Middle frontal gyrus (tissue), 1 donor: ENCODE data around the gene SEZ6L.

Source experiments
- DNase-seq: peaks from one replicate; pipeline ENCODE4 v3.0.0-alpha.2; 2015; ENCODE audit warnings: low spot score; ENCODE audit errors: extremely low spot score

Gene SEZ6L

DNA sequence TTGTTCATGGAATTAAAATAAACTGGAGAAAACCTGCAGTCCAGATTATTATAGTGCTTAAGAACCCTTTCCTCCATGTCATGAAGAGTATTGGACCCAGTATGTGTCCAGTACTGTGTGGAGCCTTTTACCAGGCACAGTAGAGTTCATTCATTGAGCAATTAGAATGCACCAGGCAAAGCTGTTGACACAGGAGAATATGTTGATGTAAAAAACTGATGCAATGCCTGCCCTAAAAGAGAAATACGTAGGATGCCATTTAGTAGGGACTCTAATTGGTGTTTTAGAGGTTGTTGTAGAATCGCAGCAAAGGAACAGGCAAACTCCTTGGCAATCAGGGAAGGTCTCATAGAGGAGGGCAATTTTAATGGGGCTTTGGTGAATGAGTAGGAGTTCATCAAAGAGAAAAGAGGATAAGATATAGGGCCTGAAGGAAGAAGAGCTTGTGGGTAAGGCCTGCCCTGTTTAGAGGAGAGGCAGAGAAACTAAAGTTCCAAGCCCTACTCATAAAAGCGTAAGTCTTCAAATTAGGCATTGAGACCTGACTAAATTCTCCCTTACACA, 126.4 kb downstream of the SEZ6L start:
- no peak for DNase-seq

DNA sequence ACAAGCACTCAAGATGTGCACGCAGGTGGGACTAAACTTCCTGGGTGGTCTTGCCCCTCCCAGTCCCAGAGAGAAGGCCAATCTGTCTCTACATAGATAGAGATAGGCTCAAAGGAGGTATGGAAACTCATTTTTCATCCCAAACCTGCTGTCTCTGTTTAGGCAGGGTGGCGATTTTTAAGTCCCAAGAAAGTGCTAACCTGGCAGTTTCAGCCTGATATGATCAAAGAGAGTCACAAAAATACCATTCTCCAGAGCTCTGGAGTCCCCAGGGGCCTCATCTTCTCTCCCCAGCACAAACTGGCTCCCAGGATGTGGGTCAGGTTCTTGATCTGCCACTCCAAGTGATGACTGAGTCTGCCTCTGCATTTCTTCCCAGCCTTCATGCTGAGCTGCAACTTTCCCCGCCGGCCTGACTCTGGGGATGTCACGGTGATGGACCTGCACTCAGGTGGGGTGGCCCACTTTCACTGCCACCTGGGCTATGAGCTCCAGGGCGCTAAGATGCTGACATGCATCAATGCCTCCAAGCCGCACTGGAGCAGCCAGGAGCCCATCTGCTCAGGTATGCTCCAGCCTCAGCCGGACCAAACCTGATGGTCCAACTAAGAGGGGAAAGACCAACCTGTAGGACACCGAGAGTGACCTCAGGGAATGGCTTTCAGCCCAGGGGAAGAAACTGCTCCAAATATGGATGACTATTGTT, 129.5 kb downstream of the SEZ6L start:
- DNase-seq: no peak

DNA sequence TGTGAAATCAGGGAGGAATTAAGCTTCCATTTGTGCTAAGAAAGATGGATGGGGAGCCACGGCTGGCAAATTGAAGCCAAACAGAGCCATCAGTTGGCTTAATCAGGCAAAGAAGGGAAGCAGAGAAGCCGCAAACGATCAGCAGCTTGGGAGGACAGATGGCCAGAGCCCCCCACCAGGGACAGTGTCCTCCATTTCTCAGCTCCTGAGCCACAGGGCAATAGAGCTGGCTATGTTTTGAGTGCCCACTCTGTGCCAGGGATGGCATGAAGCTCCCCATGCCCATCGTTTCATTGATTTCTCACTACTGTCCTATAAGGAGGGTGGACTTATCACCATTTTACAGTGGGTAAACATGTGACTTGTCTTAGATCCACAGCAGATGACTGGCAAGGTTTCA, 133.5 kb downstream of the SEZ6L start:
- no peak for DNase-seq

DNA sequence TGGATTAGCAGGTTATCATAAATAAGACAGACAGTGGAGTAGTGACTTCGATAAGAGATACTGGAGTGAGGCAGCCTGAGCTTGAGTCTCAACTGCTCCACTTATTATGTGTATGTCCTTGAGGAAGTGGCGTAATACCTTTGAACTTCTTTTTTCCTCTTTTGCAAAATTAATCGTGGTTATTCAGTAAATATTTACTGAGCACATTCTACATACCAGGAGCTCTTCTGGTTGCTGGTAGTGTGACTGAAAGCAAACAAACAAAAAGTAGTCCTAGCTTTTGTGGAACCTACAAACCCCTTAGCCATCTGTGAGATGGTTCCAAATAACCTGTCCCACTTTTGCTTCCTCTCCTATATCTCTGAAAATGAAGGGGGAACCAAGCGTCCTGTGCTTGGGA, 134.2 kb downstream of the SEZ6L start:
- DNase-seq: no peak

DNA sequence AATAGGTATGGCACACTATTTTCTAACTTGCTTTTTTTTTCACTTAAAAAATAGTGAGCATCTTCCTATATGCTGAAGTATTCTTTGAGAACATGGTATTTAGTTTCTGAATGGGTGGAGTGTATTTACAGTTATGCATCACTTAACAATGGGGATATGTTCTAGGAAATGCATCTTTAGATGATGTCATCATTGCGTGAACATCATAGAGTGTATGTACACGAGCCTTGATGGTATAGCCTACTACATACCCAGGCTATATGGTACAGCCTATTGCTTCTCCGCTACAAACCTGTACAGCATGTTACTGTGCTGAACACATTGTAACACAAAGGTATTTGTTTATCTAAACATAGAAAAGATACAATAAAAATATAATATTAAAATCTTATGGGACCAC, 135.5 kb downstream of the SEZ6L start:
- no peak for DNase-seq

DNA sequence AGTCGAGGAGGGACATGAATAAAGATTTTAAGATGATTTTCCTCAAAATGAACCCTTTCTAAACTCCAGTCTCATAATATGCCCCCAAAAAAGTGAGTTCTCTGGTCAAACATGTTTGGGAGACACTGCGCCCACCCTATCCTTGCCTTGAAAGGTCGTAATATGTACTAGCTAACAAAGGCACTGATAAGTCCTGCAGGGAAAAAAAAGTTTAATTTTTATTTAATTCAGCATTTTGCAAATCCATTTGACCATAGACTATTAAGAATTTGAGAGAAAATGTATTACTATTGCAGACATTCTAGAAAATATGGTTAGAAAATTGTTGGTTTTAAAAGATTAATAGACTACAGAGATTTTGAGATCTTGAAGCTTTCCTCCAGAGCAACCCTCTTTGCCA, 139.2 kb downstream of the SEZ6L start:
- no peak for DNase-seq

DNA sequence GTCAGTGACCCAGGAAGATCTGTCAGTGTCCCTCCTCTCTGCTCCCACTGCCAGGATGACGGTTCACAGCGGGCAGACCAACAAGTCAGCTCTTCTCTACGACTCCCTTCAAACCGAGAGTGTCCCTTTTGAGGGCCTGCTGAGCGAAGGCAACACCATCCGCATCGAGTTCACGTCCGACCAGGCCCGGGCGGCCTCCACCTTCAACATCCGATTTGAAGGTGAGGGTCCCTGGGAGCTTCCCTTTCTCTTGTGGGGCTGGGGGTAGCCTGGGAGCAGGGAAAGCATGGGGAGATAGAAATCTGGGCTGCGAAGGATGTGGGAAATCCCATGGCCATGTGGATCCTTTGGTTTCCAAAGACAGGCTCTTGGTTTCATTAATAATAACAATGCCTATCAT, 141.4 kb downstream of the SEZ6L start:
- no peak for DNase-seq

DNA sequence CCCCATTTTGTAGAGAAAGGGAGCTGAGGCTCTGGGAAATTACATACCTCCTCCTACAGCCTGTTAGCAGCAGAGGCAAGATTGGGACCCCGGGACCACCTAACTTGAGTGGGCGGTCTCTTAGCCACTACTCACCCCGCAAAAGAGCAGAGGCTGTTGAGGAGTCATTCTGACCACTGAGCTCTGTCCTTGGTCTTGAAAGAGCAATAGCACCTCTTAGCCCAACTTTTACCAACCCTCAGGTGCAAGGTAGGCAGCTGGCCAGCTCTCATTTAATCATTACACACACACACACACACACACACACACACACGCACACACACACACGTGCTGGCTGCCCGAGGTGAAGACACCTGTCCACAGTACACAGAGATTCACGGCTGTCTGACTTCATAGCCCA, 144.0 kb downstream of the SEZ6L start:
- no peak for DNase-seq

DNA sequence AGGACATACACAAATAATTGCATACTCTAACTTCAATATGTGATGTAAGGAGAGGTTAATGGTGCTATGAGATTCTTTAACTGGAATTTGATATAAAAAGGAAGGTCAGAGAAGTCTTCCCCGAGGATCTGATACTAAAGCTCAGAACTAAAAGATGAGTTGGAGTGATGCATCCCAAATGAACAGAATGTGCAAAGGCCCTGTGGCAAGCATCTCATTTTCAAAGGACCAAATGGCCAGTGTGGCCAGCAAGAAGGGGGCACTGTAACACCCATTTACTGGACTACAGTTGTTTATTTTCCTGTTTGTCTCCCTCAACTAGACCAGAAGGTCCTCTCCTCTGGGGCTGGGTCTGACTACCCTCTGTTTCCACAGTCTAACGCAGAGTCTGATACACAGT, 144.9 kb downstream of the SEZ6L start:
- no peak for DNase-seq

DNA sequence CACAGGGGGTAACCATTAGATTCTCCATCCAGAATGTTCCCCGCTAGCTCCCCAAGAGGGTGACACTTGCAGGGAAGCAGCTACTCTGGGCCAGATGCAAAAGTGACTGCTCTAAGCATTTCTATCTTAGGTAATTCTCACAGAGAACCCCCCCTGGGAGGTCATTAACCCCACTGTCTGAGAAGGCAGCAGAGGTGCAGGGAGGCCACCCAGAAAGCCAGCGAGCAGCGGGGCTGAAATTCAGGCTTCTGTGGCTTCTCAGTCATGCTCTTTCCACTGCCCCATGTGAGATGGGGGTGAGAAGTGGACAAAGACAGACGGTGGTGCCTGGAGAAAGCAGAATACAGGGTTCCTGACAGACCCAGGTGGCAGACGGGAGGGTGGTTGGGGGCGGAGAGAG, 145.4 kb downstream of the SEZ6L start:
- DNase-seq: no peak

DNA sequence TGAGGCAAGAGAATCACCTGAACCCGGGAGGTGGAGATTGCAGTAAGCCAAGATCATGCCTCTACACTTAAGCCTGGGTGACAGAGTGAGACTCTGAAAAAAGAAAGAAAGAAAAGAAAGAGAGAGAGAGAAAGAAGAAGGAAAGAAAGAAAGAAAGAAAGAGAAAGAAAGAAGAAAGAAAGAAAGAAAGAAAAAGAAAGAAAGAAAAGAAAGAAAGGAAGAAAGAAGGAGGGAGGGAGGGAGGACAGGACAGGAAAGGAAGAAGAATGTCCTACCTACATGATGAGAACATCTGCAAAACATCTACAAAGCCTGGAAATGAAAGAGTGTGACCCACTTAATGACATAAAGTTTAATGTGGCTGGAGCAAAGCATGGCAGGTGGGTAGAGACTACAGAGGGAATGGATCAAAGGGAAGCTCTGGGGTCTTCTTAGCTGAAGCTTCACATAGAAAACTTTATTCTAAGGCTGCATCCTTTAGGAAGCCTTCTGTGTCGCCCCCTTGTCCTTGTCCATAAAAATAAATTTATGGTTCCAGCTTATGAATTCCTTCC, 147.5 kb downstream of the SEZ6L start:
- no peak for DNase-seq

DNA sequence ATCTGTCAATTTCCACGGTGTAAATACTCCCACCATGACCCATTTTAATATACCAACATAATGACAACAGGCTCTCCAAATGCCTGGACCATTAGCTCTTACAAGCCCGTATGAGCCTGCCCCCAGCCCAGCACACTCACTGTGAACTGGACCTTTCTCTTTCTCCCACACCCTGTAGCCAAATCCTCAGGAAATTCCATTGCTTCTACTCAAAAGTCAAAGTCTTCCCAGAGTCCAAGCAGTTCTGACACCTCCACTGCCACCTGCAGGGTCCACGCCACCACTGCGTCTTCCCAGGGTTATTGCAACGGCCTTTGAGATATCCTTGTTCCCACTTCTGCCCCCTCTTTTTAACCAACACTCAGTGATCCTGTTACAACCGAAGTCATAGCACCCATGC, 149.7 kb downstream of the SEZ6L start:
- no peak for DNase-seq

DNA sequence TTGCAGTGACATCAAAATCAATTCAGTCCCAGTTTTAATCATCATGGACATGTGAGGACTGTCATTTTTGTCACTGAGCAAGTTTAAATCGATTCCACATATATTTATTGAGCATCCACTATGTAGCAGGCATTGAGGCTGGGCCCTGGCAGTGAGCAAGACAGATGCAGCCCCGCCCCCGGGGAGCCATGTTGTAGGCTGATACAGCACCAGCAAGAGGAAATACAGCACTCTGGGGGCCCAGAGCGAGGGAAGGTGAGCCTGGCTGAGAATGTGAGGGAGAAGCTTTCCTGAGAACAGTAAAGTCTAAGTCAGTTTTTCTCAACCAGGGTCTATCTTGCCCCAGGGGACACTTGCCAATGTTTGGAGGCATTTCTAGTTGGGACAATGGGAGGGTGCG, 151.2 kb downstream of the SEZ6L start:
- no peak for DNase-seq

DNA sequence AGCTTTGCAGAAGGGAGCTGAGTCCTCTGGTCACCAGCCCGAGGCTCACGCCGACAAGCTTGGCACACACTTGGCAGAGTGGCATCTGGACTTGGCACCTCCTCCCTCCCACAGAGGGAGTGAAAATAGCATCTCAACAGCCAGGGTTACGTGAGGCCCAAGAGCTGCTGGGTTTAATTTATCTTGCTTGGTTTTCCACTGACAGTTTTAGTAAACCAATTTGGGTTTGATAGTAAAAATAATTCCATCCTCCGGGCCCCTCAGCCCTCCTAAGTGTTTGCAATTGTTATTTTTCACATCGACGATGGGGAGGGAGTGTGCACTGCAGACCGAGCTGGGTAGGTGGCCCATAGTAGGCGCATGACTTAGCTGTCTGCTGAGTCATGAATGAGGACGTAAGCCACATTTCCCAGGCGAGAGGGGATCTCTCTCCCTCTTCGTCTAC, 152.2 kb downstream of the SEZ6L start:
- DNase-seq: peak; percentile 57

DNA sequence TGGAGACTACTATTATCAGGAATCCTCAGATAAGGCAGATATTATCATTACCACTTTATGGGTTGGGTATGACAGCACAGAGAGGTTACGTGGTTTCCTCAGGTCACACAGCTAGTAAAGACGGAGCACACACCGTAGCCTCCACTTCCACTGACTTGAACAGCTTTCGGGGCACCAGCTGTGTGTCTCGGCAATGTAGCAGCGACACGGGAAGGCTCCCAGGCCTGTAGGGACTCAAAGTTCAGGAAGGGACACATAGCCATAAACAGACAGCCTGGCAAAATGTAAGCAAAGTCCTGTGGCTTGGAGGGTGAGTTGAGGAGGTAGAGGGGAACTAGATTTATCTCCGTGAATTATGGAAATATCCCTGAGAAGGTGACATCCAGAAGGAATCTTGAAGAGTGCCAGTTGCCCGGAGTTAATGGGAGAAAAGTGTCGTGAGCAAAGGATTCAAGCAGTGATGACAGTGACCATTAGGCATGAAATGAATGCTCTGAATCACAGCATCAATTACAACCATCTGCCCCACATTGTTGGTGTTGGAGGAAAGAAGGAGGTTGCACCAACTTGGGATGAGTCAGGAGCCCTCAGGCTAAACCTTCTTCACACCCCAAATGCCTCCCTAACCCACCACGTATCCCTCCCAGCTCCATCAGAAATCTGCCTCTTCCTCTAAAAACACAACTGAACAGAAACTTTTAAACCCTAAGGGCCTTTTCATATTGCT, 153.1 kb downstream of the SEZ6L start:
- no peak for DNase-seq

DNA sequence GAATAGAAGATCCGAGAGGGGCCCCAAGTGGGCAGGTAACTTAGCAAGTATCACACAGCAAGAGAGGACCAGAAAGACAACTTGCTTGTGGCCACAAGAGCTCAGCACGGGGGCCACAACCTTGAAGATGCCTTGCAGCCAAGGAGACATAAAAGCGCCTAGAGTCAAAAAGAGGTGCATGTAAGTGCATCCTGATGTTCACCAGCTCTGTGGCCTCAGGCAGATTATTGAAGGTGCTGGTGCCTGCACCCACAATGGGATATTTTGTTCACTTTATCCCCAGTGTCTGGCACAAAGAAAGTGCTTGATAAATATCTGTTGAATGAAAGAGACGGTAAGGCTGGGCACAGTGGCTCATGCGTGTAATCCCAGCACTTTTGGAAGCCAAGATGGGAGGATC, 153.8 kb downstream of the SEZ6L start:
- DNase-seq: no peak

DNA sequence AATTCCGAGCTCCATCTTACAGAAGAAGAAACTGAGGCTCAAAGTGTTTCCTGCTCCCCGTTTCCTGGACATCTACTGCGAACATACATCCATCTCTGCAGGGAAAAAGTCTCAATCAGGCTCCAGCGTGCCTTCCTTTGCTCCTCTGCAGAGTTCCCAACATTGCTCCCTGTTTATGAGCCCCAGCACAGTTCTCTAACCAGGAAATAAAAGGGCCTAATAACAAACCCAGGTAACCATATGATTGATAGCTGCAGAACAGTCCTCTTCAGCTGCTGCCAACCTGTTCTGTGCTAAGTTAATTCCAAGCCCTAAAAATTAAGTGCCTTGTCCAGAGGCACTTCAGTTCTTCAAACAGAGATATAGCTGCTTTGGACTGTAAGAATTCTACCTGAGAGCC, 154.9 kb downstream of the SEZ6L start:
- no peak for DNase-seq

DNA sequence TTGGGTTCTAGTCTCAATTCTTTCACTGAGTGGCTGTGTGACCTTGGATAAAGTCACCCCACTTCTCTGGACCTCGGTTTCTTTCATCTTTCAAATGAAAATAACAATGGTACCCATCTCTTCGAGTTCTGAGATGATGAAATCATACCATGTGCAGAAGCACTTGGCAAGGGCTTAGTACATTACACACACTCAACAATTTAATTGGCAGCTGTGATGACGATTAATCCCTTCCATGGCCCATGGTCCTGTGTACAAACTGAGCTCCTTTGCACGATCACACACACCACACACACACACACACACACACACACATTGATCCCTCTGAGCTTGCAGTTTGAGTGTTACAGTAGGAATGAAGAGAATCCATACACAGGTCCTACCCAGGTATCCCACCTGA, 156.4 kb downstream of the SEZ6L start:
- no peak for DNase-seq

DNA sequence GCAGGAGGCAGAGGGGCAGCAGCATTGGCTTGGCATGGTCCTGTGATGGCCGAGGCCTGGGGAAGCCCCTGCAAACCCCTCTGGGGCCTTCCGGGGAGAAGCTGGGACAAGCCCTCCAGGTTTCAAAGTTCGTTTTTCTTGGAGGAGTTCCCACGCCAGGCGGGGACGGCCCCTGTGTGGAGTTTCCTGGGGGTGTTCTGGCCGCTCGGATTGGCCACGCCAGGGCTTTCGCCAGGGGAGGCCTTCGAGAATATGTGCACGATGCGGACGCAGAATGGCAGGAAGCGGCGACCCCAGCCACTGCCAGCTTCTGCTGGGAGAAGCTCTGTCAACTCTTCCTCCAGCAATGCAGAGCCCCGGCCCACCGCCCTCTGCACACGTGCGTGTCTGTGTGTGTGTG, 157.5 kb downstream of the SEZ6L start:
- no peak for DNase-seq

DNA sequence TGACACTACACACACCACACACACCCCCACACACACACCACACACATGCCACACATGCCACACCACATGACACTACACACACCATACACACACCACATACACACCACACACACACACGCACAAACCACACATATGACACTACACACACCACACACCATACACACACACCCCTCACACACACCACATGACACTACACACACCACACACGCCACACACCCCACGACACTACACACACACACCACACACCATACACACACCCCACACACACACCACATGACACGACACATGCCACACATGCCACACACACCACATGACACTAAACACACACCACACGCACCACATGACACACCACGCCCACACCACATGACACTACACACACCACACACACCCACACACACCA, 158.0 kb downstream of the SEZ6L start:
- DNase-seq: no peak

DNA sequence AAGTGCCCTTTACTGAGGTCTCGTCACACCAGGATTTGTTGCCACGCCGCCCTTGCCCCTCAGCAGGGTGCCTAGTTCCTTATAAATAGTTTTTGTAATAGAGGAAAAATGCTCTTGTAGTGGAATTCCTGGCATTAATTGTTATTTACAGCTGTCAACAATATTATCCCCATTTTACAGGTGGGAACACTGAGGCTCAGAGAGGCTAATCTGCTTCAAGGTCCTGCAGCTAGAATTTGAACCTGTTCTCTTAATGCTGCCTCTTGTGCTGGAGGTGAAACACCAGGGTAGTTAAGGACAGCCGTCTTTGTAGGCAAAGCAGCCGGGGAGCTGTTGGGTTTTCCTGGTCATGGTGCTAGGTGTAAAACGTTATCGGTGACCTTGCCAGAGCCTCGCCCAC, 159.0 kb downstream of the SEZ6L start:
- DNase-seq: no peak

DNA sequence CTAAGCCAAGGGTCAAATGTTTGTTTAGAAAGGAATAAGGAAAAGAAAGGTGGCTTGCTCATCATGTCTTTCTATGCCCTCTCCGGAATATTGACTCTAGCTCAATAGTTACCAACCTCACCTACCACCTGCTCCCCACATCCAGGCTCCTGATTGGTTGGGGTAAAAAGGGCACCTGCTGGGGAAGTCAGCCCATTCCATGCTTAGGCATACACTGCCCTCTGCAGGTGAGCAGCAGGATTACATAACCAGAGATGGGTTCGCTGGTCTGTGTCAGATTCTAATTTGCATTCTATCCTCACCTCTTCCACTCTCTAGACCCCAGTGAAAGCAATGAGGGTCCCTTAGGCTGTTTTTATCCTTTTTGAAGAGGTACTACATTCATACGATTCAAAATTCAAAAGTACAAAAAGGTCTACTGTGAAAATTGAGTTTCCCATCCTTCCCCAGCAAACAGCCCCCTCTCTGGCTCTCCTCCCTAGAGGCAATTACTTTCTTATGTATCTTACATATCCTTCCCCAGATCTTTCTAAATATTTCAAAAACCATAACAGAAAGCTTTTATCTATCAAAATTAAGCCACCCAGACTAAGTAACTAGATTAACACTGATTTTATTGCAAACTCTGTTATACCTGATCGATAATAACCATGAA, 161.8 kb downstream of the SEZ6L start:
- DNase-seq: no peak
